ENCODE results near the gene KLHL29. TPM values are rescaled to one million over a fixed set of nuclear protein-coding genes. Genes with fewer than 3 reads are reported as not detected.

The KLHL29 gene
- total RNA-seq, 1 donor from 2014 or later: 8.0 TPM

GRCh38 chr2:23689891-23690290, 304.9 kb downstream of the KLHL29 start:
- Mint-ChIP-seq H3K4me3 (ENCODE audit: unreplicated experiment) (no peak overlapping the region), H3K4me1 (ENCODE audit: low read depth) (no peaks in the 10 kb centered on the region), H3K27ac (ENCODE audit: unreplicated experiment) (no peak overlapping the region), H3K36me3 (ENCODE audit: low read depth) (peaks cover 17% of the 10 kb centered on the region), H3K27me3 (ENCODE audit: low read depth) (no peaks in the 10 kb centered on the region), H3K9me3 (ENCODE audit: low read depth) (no peaks in the 10 kb centered on the region)
- DNase-seq (ENCODE audit: low spot score): peak; percentile 82
- no peak for TF ChIP-seq CTCF (IDR thresholded peaks at IDR 0.05)

GRCh38 chr2:23690421-23691105, 305.6 kb downstream of the KLHL29 start:
- no peaks in the 10 kb centered on the region for H3K4me1 Mint-ChIP-seq (ENCODE audit: low read depth)
- no peaks in the 10 kb centered on the region for H3K27me3 Mint-ChIP-seq (ENCODE audit: low read depth)
- H3K27ac Mint-ChIP-seq (ENCODE audit: unreplicated experiment): no peak overlapping the region
- H3K4me3 Mint-ChIP-seq (ENCODE audit: unreplicated experiment): no peak overlapping the region
- H3K9me3 Mint-ChIP-seq (ENCODE audit: low read depth): no peaks in the 10 kb centered on the region
- peaks cover 17% of the 10 kb centered on the region for H3K36me3 Mint-ChIP-seq (ENCODE audit: low read depth)
- TF ChIP-seq CTCF (IDR thresholded peaks at IDR 0.05): no peak
- peak; percentile 82 for DNase-seq (ENCODE audit: low spot score)

- DNase-seq (ENCODE audit: low spot score): no peak
- H3K9me3 Mint-ChIP-seq (ENCODE audit: low read depth): no peaks in the 10 kb centered on the region
- no peak overlapping the region for H3K27ac Mint-ChIP-seq (ENCODE audit: unreplicated experiment)
- no peak overlapping the region for H3K4me3 Mint-ChIP-seq (ENCODE audit: unreplicated experiment)
- H3K4me1 Mint-ChIP-seq (ENCODE audit: low read depth): no peaks in the 10 kb centered on the region
- H3K27me3 Mint-ChIP-seq (ENCODE audit: low read depth): no peaks in the 10 kb centered on the region
- peaks cover 17% of the 10 kb centered on the region for H3K36me3 Mint-ChIP-seq (ENCODE audit: low read depth)
- TF ChIP-seq CTCF (IDR thresholded peaks at IDR 0.05): no peak
Measured at GRCh38 chr2:23691106-23691470, 306.1 kb downstream of the KLHL29 start.

GRCh38 chr2:23691565-23691964, 306.6 kb downstream of the KLHL29 start:
- Mint-ChIP-seq H3K27ac (ENCODE audit: unreplicated experiment) (no peak overlapping the region), H3K36me3 (ENCODE audit: low read depth) (peaks cover 18% of the 10 kb centered on the region)
- DNase-seq (ENCODE audit: low spot score): peak; percentile 92

GRCh38 chr2:23692263-23692662, 307.3 kb downstream of the KLHL29 start:
- H3K9me3 Mint-ChIP-seq (ENCODE audit: low read depth): no peaks in the 10 kb centered on the region
- DNase-seq (ENCODE audit: low spot score): peak; percentile 87
- no peaks in the 10 kb centered on the region for H3K4me1 Mint-ChIP-seq (ENCODE audit: low read depth)
- H3K4me3 Mint-ChIP-seq (ENCODE audit: unreplicated experiment): no peak overlapping the region
- TF ChIP-seq CTCF (IDR thresholded peaks at IDR 0.05): no peak
- H3K27ac Mint-ChIP-seq (ENCODE audit: unreplicated experiment): no peak overlapping the region
- H3K36me3 Mint-ChIP-seq (ENCODE audit: low read depth): peaks cover 18% of the 10 kb centered on the region
- H3K27me3 Mint-ChIP-seq (ENCODE audit: low read depth): no peaks in the 10 kb centered on the region

More at GRCh38 chr2:23691565-23691964, 306.6 kb downstream of the KLHL29 start:
- H3K4me1 Mint-ChIP-seq (ENCODE audit: low read depth): no peaks in the 10 kb centered on the region
- H3K9me3 Mint-ChIP-seq (ENCODE audit: low read depth): no peaks in the 10 kb centered on the region
- H3K4me3 Mint-ChIP-seq (ENCODE audit: unreplicated experiment): no peak overlapping the region
- H3K27me3 Mint-ChIP-seq (ENCODE audit: low read depth): no peaks in the 10 kb centered on the region
- TF ChIP-seq CTCF (IDR thresholded peaks at IDR 0.05): no peak

Data from chondrocyte (in vitro differentiated cells).